Muscle of leg (tissue), 11 donors: Measurements from ENCODE around the gene PCDHGB1. TPM values are rescaled to one million over a fixed set of nuclear protein-coding genes. Genes with fewer than 3 reads are reported as not detected.
A peak's percentile ranks its signal among the peaks of the same experiment; 100 is the strongest.
"Not testable (repeated sequence)": the region's sequence is repeated elsewhere in the genome, so short reads cannot be mapped to it uniquely, and the experiment has no call there.

Experiments
- DNase-seq: peaks from one replicate; pipeline ENCODE4 v3.0.0; 2013
- H3K27ac ChIP-seq: one replicate; pipeline ENCODE4 v1.5.1; 2013; ENCODE audit warnings: mild to moderate bottlenecking, low read length, control low read depth
- H3K27me3 ChIP-seq: one replicate; pipeline ENCODE4 v1.6.1; 2013; ENCODE audit warnings: low read length; ENCODE audit not compliant: control insufficient read depth, insufficient read depth
- H3K36me3 ChIP-seq: one replicate; pipeline ENCODE4 v1.6.1; 2013; ENCODE audit warnings: low read length; ENCODE audit not compliant: control insufficient read depth, insufficient read depth
- H3K4me1 ChIP-seq: one replicate; pipeline ENCODE4 v1.6.1; 2013; ENCODE audit warnings: low read length; ENCODE audit not compliant: control insufficient read depth, insufficient read depth
- H3K4me3 ChIP-seq: one replicate; pipeline ENCODE4 v1.5.1; 2013; ENCODE audit warnings: low read length, control low read depth
- H3K9me3 ChIP-seq: replicated peaks from 2 replicates; pipeline ENCODE4 v1.6.1; 2013; ENCODE audit warnings: low read depth, low read length; ENCODE audit not compliant: control insufficient read depth
- WGBS: methylation state at CpG from one replicate; pipeline ENCODE4 v1.1.5; 2013; ENCODE audit warnings: missing lambda C conversion rate; ENCODE audit not compliant: insufficient coverage; 5-methylcytosine and 5-hydroxymethylcytosine counted together
- polyA plus RNA-seq, 8 donors: library from polyadenylated mRNA; unstranded; fragments of 120-200 nt; gene quantifications; one replicate each; pipeline versions ENCODE4 v1.2.1 to v1.2.3, GENCODE V29; 2013; ENCODE audit warnings: inconsistent platforms in 1 of 8, low replicate concordance in 1 of 8; ENCODE audit not compliant: insufficient read length in 8 of 8, insufficient read depth in 1 of 8
- total RNA-seq: library from RNA; stranded (reverse); fragments of 120-200 nt; gene quantifications from one replicate; pipeline ENCODE4 v1.2.4, GENCODE V29; 2013

Gene PCDHGB1
- total and polyA plus RNA-seq, 9 donors = 0.43 to 1.3 (median 0.68) TPM

DNA sequence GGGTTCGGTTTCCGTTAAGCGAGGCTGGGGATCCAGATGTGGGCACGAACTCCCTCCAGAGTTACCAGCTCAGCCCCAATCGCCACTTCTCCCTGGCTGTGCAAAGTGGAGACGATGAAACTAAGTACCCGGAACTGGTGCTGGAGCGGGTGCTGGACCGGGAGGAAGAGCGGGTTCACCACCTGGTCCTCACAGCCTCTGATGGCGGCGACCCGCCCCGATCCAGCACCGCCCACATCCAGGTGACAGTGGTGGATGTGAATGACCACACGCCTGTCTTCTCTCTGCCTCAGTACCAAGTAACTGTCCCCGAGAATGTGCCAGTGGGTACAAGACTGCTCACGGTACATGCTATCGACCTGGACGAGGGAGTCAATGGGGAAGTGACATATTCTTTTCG lies 33.4 kb downstream of the PCDHGB1 start:
- H3K4me1 ChIP-seq = no peaks in the 10 kb centered on the region
- peaks cover 70% of the 10 kb centered on the region for H3K9me3 ChIP-seq
- peaks cover 5% of the 10 kb centered on the region for H3K27me3 ChIP-seq
- DNase-seq = no peak
- H3K27ac ChIP-seq = no peak overlapping the region
- H3K36me3 ChIP-seq = no peaks in the 10 kb centered on the region
- no peak overlapping the region for H3K4me3 ChIP-seq
- WGBS = 42% methylated on average over 9 of the region's 21 CpGs

DNA sequence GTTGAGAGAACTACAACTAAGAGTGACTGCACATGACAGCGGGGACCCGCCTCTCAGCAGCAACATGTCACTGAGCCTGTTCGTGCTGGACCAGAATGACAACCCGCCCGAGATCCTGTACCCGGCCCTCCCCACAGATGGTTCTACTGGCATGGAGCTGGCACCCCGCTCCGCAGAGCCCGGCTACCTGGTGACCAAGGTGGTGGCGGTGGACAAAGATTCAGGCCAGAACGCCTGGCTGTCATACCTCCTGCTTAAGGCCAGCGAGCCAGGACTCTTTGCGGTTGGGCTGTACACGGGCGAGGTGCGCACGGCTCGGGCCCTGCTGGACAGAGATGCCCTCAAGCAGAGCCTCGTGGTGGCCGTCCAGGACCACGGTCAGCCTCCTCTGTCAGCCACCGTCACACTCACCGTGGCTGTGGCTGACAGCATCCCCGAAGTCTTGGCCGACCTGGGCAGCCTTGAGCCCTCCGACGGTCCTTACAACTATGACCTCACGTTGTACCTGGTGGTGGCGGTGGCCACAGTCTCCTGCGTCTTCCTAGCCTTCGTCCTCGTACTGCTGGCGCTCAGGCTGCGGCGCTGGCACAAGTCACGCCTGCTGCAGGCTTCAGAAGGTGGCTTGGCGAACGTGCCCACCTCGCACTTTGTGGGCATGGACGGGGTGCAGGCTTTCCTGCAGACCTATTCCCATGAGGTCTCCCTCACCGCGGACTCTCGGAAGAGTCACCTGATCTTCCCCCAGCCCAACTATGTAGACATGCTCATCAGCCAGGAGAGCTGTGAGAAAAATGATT lies 34.8 kb downstream of the PCDHGB1 start:
- Histone ChIP-seq H3K27me3 (peaks cover 7% of the 10 kb centered on the region), H3K36me3 (no peaks in the 10 kb centered on the region), H3K4me1 (no peaks in the 10 kb centered on the region), H3K4me3 (no peak overlapping the region), H3K9me3 (peaks cover 79% of the 10 kb centered on the region), H3K27ac (no peak overlapping the region)
- WGBS = 67% methylated on average over 38 of the region's 43 CpGs
- no peak for DNase-seq

DNA sequence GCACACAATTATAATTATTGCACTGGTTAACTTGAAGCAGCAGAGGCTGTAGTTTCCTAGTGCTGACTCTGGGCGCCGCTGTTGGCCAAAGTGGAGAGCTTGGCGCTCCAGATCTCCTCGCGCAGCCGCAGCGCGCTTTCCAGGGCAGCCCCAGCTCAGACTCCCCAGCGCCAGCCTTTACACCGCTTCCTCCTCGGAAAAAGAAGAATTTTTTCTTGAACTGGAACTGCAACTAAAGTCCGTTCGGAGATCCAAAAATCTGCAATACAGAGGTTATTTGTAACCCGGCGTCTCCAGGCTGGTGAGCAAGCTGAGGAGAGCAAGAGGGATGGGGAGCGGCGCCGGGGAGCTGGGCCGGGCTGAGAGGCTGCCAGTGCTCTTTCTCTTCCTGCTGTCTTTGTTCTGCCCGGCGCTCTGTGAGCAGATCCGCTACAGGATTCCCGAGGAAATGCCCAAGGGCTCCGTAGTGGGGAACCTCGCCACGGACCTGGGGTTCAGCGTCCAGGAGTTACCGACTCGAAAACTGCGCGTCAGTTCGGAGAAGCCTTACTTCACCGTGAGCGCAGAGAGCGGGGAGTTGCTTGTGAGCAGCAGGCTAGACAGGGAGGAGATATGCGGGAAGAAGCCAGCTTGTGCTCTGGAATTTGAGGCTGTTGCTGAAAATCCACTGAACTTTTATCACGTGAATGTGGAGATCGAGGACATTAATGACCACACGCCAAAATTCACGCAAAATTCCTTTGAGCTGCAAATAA lies 37.8 kb downstream of the PCDHGB1 start, which contains the start of gene PCDHGB4:
TSS of gene PCDHGB4 (plus strand) at position 142 of the 755 bp plus-strand sequence. CDS start at position 329, 187 bp downstream.
- peaks cover 83% of the 10 kb centered on the region for H3K9me3 ChIP-seq
- H3K36me3 ChIP-seq, H3K4me1 ChIP-seq, H3K27ac ChIP-seq, H3K4me3 ChIP-seq: not testable (repeated sequence)
- peaks cover 11% of the 10 kb centered on the region for H3K27me3 ChIP-seq
- DNase-seq = peak; percentile 10
- WGBS = 5% methylated on average over 11 of the region's 40 CpGs

DNA sequence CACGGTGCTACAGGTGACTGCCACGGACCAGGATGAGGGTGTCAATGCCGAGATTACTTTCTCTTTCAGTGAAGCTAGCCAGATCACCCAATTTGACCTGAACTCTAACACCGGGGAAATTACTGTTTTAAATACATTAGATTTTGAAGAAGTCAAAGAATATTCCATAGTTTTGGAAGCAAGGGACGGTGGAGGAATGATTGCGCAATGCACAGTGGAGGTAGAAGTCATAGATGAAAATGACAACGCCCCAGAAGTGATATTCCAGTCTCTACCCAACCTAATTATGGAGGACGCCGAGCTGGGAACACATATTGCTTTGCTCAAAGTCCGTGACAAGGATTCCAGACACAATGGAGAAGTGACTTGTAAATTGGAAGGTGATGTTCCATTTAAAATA lies 38.8 kb downstream of the PCDHGB1 start:
- Histone ChIP-seq H3K4me3 (no peak overlapping the region), H3K27ac (no peak overlapping the region), H3K9me3 (peaks cover 83% of the 10 kb centered on the region), H3K36me3 (no peaks in the 10 kb centered on the region), H3K4me1 (no peaks in the 10 kb centered on the region), H3K27me3 (peaks cover 14% of the 10 kb centered on the region)
- 80% methylated on average over 3 of the region's 10 CpGs for WGBS
- no peak for DNase-seq

DNA sequence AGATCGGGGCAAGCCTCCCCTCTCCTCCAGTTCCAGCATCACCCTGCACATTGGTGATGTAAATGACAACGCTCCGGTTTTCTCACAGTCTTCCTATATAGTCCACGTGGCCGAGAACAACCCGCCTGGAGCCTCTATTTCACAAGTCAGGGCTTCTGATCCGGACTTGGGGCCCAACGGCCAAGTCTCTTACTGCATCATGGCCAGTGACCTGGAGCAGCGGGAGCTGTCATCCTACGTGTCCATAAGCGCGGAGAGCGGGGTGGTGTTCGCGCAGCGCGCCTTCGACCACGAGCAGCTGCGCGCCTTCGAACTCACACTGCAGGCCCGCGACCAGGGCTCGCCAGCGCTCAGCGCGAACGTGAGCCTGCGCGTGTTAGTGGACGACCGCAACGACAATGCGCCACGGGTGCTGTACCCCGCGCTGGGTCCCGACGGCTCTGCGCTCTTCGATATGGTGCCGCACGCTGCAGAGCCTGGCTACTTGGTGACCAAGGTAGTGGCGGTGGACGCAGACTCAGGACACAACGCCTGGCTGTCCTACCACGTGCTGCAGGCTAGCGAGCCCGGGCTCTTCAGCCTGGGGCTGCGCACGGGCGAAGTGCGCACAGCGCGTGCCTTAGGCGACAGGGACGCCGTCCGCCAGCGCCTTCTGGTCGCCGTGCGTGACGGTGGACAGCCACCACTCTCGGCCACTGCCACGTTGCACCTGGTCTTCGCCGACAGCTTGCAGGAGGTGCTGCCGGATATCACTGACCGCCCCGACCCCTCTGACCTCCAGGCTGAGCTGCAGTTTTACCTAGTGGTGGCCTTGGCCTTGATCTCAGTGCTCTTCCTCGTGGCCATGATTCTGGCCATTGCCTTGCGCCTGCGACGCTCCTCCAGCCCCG lies 39.5 kb downstream of the PCDHGB1 start:
- H3K4me3 ChIP-seq = no peak overlapping the region
- WGBS = 38% methylated on average over 75 of the region's 77 CpGs

DNA sequence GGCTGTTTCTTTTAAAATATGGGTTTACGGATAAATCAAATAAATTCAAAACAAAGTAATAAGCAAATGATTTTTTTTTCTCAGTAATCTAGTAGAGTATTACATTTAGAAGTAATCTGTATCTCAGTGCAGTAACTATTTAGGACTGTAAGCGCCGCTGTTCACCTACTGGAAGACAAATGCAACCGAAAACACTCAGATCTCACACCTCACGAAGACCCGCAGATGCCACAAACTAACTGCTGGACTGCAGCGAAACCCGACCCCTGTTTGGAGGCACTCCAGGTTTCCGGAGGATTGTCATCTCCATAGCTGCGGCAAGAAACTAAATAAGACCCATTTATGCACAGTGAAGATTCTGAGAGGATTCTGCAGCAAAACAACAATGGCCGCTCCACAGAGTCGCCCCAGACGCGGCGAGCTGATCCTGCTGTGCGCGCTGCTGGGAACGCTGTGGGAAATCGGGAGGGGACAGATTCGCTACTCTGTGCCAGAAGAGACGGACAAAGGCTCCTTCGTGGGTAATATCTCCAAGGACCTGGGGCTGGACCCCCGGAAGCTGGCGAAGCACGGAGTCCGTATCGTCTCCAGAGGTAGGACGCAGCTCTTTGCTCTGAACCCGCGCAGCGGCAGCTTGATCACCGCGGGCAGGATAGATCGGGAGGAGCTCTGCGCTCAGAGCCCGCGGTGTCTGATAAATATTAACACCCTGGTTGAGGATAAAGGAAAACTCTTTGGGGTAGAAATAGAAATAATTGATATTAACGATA lies 42.7 kb downstream of the PCDHGB1 start, which contains the start of gene PCDHGA8:
TSS of gene PCDHGA8 (plus strand) at position 205 of the 770 bp plus-strand sequence. CDS start at position 386, 181 bp downstream.
- peaks cover 75% of the 10 kb centered on the region for H3K9me3 ChIP-seq
- no peak within 1 kb of the TSS for H3K4me3 ChIP-seq
- WGBS = 22% methylated on average over 31 of the region's 38 CpGs

More for the DNA sequence above, 39.5 kb downstream of the PCDHGB1 start:
- Histone ChIP-seq H3K36me3 (no peaks in the 10 kb centered on the region), H3K9me3 (peaks cover 83% of the 10 kb centered on the region), H3K27me3 (peaks cover 14% of the 10 kb centered on the region), H3K4me1 (no peaks in the 10 kb centered on the region), H3K27ac (no peak overlapping the region)
- DNase-seq = no peak

DNA sequence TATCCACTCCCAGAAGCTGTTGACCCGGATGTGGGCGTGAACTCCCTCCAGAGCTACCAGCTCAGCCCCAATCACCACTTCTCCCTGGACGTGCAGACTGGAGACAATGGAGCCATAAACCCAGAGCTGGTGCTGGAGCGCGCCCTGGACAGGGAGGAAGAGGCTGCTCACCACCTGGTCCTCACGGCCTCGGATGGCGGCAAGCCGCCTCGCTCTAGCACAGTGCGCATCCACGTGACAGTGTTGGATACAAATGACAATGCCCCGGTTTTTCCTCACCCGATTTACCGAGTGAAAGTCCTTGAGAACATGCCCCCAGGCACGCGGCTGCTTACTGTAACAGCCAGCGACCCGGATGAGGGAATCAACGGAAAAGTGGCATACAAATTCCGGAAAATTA lies 43.4 kb downstream of the PCDHGB1 start:
- 59% methylated on average over 11 of the region's 21 CpGs for WGBS
- H3K27ac ChIP-seq = no peak overlapping the region
- H3K9me3 ChIP-seq = peaks cover 77% of the 10 kb centered on the region
- no peak overlapping the region for H3K4me3 ChIP-seq
- no peak for DNase-seq
- H3K4me1 ChIP-seq = no peaks in the 10 kb centered on the region
- peaks cover 16% of the 10 kb centered on the region for H3K27me3 ChIP-seq
- H3K36me3 ChIP-seq = no peaks in the 10 kb centered on the region

More for the DNA sequence above, 42.7 kb downstream of the PCDHGB1 start, which contains the start of gene PCDHGA8:
- no peaks in the 10 kb centered on the region for H3K36me3 ChIP-seq
- peaks cover 14% of the 10 kb centered on the region for H3K27me3 ChIP-seq
- H3K4me1 ChIP-seq = no peaks in the 10 kb centered on the region
- no peak for DNase-seq
- H3K27ac ChIP-seq = no peak within 1 kb of the TSS

DNA sequence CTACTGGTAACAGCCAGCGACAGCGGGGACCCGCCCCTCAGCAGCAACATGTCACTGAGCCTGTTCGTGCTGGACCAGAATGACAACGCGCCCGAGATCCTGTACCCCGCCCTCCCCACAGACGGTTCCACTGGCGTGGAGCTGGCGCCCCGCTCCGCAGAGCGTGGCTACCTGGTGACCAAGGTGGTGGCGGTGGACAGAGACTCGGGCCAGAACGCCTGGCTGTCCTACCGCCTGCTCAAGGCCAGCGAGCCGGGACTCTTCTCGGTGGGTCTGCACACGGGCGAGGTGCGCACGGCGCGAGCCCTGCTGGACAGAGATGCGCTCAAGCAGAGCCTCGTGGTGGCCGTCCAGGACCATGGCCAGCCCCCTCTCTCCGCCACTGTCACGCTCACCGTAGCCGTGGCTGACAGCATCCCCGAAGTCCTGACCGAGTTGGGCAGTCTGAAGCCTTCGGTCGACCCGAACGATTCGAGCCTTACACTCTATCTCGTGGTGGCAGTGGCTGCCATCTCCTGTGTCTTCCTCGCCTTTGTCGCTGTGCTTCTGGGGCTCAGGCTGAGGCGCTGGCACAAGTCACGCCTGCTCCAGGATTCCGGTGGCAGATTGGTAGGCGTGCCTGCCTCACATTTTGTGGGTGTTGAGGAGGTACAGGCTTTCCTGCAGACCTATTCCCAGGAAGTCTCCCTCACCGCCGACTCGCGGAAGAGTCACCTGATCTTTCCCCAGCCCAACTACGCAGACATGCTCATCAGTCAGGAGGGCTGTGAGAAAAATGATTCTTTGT lies 44.7 kb downstream of the PCDHGB1 start:
- peaks cover 21% of the 10 kb centered on the region for H3K27me3 ChIP-seq
- not testable (repeated sequence) for H3K36me3 ChIP-seq, H3K4me3 ChIP-seq, H3K27ac ChIP-seq, DNase-seq, H3K4me1 ChIP-seq
- H3K9me3 ChIP-seq = peaks cover 76% of the 10 kb centered on the region
- WGBS = 42% methylated on average over 25 of the region's 53 CpGs
